HG03196 (cell line): Measurements from ENCODE around the gene ZNF883.

Experiments
- ATAC-seq: cut with Tn5 transposase; IDR thresholded peaks from one replicate; pipeline ENCODE4 v1.9.1; 2021; ENCODE audit not compliant: unreplicated experiment

Gene ZNF883

DNA sequence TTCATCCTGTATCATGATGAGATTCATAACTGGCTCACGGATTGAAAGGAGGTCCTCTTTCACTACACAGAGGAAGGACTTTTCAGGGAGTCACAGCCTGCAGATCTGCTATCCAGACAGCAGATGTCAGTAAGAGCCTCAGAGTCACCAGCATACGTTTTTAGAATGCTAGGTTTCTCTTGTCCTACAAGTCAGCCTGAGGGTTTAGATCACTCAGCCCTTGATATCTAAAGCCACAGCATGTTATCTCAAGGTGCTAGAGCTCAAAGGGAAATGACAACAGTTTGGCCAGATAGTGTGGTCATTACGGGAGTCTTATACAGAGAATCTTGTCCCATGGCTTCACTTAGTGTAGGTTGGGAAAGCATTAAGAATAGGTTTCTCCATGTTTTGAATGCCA is 90.4 kb downstream of the ZNF883 start:
- no peak for ATAC-seq

DNA sequence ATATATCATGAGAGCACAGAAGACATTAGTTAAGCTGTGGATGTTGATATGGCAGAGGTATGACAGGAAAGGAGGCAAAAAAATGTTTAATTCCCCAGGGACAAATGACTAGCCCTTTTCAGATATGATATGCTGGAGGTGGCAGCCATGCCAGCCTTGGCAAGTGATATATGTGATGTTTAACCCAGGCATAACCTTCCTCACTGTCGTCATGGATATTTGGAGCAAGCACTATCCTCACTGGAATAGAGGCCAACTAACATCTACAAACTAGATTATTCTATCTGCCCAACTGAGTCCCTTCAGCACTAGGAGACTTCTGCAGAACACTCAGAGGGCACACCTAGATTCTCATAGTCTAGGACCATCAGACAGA is 94.0 kb downstream of the ZNF883 start:
- no peak for ATAC-seq

GRCh38 chr9:112917047-112917986 is 94.7 kb downstream of the ZNF883 start:
- ATAC-seq = no peak

DNA sequence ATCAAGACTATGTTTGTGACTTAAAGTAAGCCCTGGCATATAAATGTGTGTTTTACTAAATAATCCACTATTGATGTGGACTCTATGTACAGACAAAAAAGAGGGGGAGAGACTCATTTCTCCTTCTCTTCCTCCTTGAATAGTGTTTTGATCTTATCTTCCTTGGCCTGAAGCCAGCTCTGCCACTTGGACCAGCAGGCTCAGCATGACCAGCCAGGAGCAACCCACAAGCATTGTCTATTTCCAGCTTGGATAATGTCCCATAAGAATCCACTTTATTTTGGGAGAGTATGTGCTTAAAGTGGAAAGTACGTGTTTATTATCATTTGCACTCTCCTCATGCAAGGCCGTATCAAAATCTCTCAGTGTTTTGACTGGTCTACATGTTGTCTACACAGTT is 97.5 kb downstream of the ZNF883 start:
- ATAC-seq = no peak

DNA sequence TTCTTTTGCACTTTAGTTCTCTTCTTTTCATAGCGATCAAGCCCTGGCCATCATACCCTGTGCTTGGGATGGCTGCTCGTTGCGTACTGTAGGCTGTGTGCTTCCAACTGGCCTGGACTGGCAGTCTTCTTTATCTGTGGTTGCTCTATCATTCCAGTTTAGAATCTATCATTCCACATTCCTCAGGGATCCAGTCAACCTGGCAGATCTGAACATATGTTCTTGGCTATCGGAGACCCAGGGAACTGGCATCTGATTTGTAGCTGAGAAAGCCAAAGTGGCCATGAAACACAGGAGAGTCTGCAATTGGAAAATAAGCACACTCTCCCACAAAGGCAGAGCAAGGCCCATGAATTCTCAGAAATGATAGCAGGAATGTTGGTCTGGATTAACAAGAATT is 98.7 kb downstream of the ZNF883 start:
- no peak for ATAC-seq

GRCh38 chr9:112912636-112913035 is 99.4 kb downstream of the ZNF883 start:
- ATAC-seq = no peak

- ATAC-seq = no peak
Measured at GRCh38 chr9:112911736-112912135, 100.3 kb downstream of the ZNF883 start.
